Epithelial cell of alveolus of lung (primary cell): Measurements from ENCODE around the gene DPH1. TPM values are rescaled to one million over a fixed set of nuclear protein-coding genes. Genes with fewer than 3 reads are reported as not detected.

ENCODE experiments used
- total RNA-seq: library from RNA; depleted of rRNA; stranded (reverse); fragments of >200 nt; gene quantifications from 2 replicates; pipeline ENCODE4 v1.2.1, GENCODE V29; 2015

The DPH1 gene
- 23.9 and 28.1 TPM in 2 replicates for total RNA-seq

GRCh38 chr17:2029911-2030778, at the start of gene DPH1:
Gene DPH1 (plus strand): TSS chr17:2030153. CDS start chr17:2030170, 17 bp downstream.

DNA sequence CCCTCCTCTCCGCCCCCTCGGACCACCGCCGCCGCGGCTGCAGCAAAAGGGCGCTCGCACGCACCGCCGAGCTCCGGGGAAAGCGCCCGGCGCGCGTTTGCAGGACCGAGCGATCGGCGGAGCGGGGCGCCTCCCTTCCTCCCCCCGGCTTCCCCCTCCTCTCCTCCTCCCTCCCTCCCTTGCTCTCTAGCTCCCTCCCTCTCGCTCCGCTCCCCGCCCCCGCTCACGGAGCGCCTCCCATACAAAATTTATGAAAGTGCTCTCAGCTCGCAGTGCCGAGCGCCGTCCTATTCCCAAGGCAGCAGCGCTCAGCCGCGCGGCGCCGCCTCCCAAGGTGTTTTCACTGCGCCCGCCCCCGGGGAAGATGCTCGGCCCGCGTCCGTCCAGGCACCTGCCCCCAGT, 4.7 kb upstream of the DPH1 start, which contains the start of gene RTN4RL1:
TSS of gene RTN4RL1 (minus strand) at position 115 of the 402 bp plus-strand sequence. CDS start 469 bp downstream, outside the sequence.

GRCh38 chr17:2041561-2042389, 11.8 kb downstream of the DPH1 start, which contains the start of gene OVCA2:
Gene OVCA2 (plus strand): TSS chr17:2042022. CDS start chr17:2042048, 26 bp downstream.

DNA sequence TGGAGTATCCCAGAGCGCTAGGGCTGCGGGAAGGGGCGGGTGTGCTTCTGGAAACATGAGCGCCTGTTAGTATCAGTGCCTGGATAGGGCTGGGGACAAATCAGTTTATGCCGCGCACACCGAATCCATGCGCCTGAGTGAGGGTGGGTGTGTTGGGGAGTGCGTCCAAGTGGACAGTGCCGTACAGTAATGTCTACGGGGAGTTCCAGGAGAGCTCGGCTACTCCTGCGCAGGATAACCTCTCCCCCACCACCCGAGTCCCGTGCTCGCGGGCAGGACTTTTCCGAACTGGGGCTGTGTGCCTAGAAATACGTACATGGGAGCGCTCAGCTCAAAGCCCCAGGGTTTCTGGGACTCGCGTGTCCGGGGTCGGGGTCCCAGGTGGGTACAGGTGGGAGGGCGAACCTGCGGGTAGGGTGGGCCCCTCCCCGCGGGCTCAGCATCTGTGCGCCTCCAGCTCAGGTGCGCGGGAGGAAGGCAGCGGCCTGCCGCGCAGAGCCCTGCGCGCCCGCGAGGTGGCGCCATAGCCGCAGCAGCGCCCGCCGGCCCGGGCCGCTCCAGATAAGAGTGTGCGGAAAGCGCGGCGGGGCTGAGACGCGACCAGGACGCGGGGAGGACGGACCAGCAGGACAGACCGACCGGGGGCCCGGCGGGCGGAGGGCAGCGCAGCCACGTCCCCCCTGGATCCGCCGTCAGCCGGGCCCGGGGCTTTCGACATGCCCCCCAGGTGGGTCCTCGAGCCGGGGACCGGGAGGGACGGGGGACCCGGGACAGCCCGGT, 24.7 kb downstream of the DPH1 start, which contains the start of gene HIC1:
TSS of gene HIC1 (plus strand) at position 592 of the 780 bp plus-strand sequence. CDS start 1,588 bp downstream, outside the sequence.

Other genes starting within 250 kb of the DPH1 start
- 4.1 and 11.7 TPM in 2 replicates for gene SMYD4, start 200.3 kb upstream of the DPH1 start, total RNA-seq
- 21.6 and 23.6 TPM in 2 replicates for gene RPA1, start 200.1 kb upstream of the DPH1 start, total RNA-seq
- gene RTN4RL1, start 4.8 kb upstream of the DPH1 start, total RNA-seq = 0.13 and 0.24 TPM in 2 replicates
- 56.5 and 81.6 TPM in 2 replicates for gene OVCA2, start 11.9 kb downstream of the DPH1 start, total RNA-seq
- 97.0 and 115 TPM in 2 replicates for gene HIC1, start 24.9 kb downstream of the DPH1 start, total RNA-seq